ENCODE results near the gene AFG1L. TPM values are rescaled to one million over a fixed set of nuclear protein-coding genes. Genes with fewer than 3 reads are reported as not detected.

AFG1L gene
- total RNA-seq, 3 donors from 2014 or later (not counting 1 experiment from before 2014, with no cell fraction given), result 4.8 to 9.2 (median 5.2) TPM

- Histone ChIP-seq H3K4me1 (ENCODE audit: control insufficient read depth, insufficient read depth, low read length) (no peaks in the 10 kb centered on the region), H3K27ac (ENCODE audit: low read length) (no peak overlapping the region), H3K27me3 (ENCODE audit: control insufficient read depth, insufficient read depth, low read length) (no peaks in the 10 kb centered on the region), H3K9me3 (ENCODE audit: control insufficient read depth, insufficient read depth, low read length) (no peaks in the 10 kb centered on the region), H3K4me3 (ENCODE audit: low read length) (no peak overlapping the region), H3K36me3 (ENCODE audit: control insufficient read depth, insufficient read depth, low read length) (no peaks in the 10 kb centered on the region)
- H3K9me3 Mint-ChIP-seq, result no peaks in the 10 kb centered on the region
- no peak overlapping the region for H3K4me3 Mint-ChIP-seq
- intact Hi-C loops (cut with micrococcal nuclease), result no loop called here
- no peak overlapping the region for H3K27ac Mint-ChIP-seq
- WGBS (ENCODE audit: insufficient coverage), result 60% methylated on average over 1 of the region's 2 CpGs
- no peaks in the 10 kb centered on the region for H3K4me1 Mint-ChIP-seq
- TF ChIP-seq, protein P1, sequence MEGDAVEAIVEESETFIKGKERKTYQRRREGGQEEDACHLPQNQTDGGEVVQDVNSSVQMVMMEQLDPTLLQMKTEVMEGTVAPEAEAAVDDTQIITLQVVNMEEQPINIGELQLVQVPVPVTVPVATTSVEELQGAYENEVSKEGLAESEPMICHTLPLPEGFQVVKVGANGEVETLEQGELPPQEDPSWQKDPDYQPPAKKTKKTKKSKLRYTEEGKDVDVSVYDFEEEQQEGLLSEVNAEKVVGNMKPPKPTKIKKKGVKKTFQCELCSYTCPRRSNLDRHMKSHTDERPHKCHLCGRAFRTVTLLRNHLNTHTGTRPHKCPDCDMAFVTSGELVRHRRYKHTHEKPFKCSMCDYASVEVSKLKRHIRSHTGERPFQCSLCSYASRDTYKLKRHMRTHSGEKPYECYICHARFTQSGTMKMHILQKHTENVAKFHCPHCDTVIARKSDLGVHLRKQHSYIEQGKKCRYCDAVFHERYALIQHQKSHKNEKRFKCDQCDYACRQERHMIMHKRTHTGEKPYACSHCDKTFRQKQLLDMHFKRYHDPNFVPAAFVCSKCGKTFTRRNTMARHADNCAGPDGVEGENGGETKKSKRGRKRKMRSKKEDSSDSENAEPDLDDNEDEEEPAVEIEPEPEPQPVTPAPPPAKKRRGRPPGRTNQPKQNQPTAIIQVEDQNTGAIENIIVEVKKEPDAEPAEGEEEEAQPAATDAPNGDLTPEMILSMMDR (IDR thresholded peaks at IDR 0.05), result no peak
- no peaks in the 10 kb centered on the region for H3K27me3 Mint-ChIP-seq (ENCODE audit: low read depth in 2 of 2)
- no peaks in the 10 kb centered on the region for H3K36me3 Mint-ChIP-seq
- DNase-seq, result no peak
- ATAC-seq, result no peak
These were observed 125.2 kb downstream of the AFG1L start for GRCh38 chr6:108419934-108420609.

- no peak overlapping the region for H3K27ac ChIP-seq (ENCODE audit: low read length)
- no peaks in the 10 kb centered on the region for H3K9me3 Mint-ChIP-seq
- TF ChIP-seq, protein P1 (IDR thresholded peaks at IDR 0.05), result no peak
- ATAC-seq (no peak), DNase-seq (no peak)
- H3K36me3 Mint-ChIP-seq, result no peaks in the 10 kb centered on the region
- no peak overlapping the region for H3K27ac Mint-ChIP-seq
- no peak overlapping the region for H3K4me3 ChIP-seq (ENCODE audit: low read length)
- no peaks in the 10 kb centered on the region for H3K4me1 Mint-ChIP-seq
- H3K27me3 ChIP-seq (ENCODE audit: control insufficient read depth, insufficient read depth, low read length), result no peaks in the 10 kb centered on the region
- H3K9me3 ChIP-seq (ENCODE audit: control insufficient read depth, insufficient read depth, low read length), result no peaks in the 10 kb centered on the region
- no peaks in the 10 kb centered on the region for H3K36me3 ChIP-seq (ENCODE audit: control insufficient read depth, insufficient read depth, low read length)
- intact Hi-C loops (cut with micrococcal nuclease), result no loop called here
- no peaks in the 10 kb centered on the region for H3K4me1 ChIP-seq (ENCODE audit: control insufficient read depth, insufficient read depth, low read length)
- no peaks in the 10 kb centered on the region for H3K27me3 Mint-ChIP-seq (ENCODE audit: low read depth in 2 of 2)
- no peak overlapping the region for H3K4me3 Mint-ChIP-seq
- 90% methylated on average over 6 of the region's 6 CpGs for WGBS (ENCODE audit: insufficient coverage)
These were observed 126.5 kb downstream of the AFG1L start for GRCh38 chr6:108421366-108421765.

GRCh38 chr6:108423982-108424705 is 129.3 kb downstream of the AFG1L start:
- Histone ChIP-seq H3K9me3 (ENCODE audit: control insufficient read depth, insufficient read depth, low read length) (no peaks in the 10 kb centered on the region), H3K4me1 (ENCODE audit: control insufficient read depth, insufficient read depth, low read length) (no peaks in the 10 kb centered on the region), H3K4me3 (ENCODE audit: low read length) (no peak overlapping the region), H3K27me3 (ENCODE audit: control insufficient read depth, insufficient read depth, low read length) (no peaks in the 10 kb centered on the region), H3K36me3 (ENCODE audit: control insufficient read depth, insufficient read depth, low read length) (no peaks in the 10 kb centered on the region), H3K27ac (ENCODE audit: low read length) (no peak overlapping the region)
- no peaks in the 10 kb centered on the region for H3K27me3 Mint-ChIP-seq (ENCODE audit: low read depth in 2 of 2)
- H3K4me3 Mint-ChIP-seq, result no peak overlapping the region
- no peak overlapping the region for H3K27ac Mint-ChIP-seq
- TF ChIP-seq, protein P1 (IDR thresholded peaks at IDR 0.05), result no peak
- intact Hi-C loops (cut with micrococcal nuclease), result no loop called here
- no peaks in the 10 kb centered on the region for H3K4me1 Mint-ChIP-seq
- 86% methylated on average over 1 of the region's 1 CpG for WGBS (ENCODE audit: insufficient coverage)
- ATAC-seq (no peak), DNase-seq (no peak)
- H3K9me3 Mint-ChIP-seq, result no peaks in the 10 kb centered on the region
- no peaks in the 10 kb centered on the region for H3K36me3 Mint-ChIP-seq
